Measurements from ENCODE around the gene CHPT1.

Gene CHPT1

DNA sequence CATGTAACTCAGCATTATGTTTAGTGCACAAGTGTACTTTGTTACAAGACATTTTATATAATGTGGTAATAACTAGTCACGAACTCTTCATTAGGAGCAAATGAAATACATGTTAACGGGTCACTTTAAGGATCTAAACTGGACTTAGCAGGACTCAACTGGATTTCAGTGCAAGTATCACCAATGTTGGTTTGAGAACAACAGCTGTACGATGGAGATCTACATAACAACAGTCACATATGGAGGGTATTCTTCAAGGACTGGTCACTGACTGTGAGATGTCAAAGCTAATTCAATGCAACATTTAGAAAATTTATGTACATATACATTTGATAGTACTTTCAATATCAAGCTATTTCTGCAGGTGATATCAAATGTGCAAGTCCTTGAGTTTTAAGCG, 64.3 kb downstream of the CHPT1 start:
- H3K4me2 ChIP-seq (ENCODE audit: low read length) = no peak overlapping the region
- H3K4me1 ChIP-seq (ENCODE audit: insufficient read depth, low read length, severe bottlenecking) = peaks cover 10% of the 10 kb centered on the region
- no peaks in the 10 kb centered on the region for H3K79me2 ChIP-seq (ENCODE audit: insufficient read depth, low read length)
- H2AFZ ChIP-seq (ENCODE audit: low read length) = no peak overlapping the region
- H3K4me3 ChIP-seq (ENCODE audit: low read depth, low read length, poor library complexity, severe bottlenecking) = no peak overlapping the region
- H3K27ac ChIP-seq (ENCODE audit: low read depth, low read length, poor library complexity, severe bottlenecking) = peak overlapping the region; percentile 6
- no peaks in the 10 kb centered on the region for H4K20me1 ChIP-seq (ENCODE audit: insufficient read depth, low read length)
- peaks cover 63% of the 10 kb centered on the region for H3K36me3 ChIP-seq (ENCODE audit: insufficient read depth, low read length)
- H3K9me2 ChIP-seq (ENCODE audit: low read depth, low read length) = no peaks in the 10 kb centered on the region
- H3F3A ChIP-seq (ENCODE audit: insufficient read depth, low read length) = no peaks in the 10 kb centered on the region
- no peaks in the 10 kb centered on the region for H3K27me3 ChIP-seq (ENCODE audit: insufficient read depth, low read length)
- TF ChIP-seq EZH2 (IDR thresholded peaks at IDR 0.05; ENCODE audit: borderline replicate concordance, low read length) = no peak
- TF ChIP-seq, protein P1, sequence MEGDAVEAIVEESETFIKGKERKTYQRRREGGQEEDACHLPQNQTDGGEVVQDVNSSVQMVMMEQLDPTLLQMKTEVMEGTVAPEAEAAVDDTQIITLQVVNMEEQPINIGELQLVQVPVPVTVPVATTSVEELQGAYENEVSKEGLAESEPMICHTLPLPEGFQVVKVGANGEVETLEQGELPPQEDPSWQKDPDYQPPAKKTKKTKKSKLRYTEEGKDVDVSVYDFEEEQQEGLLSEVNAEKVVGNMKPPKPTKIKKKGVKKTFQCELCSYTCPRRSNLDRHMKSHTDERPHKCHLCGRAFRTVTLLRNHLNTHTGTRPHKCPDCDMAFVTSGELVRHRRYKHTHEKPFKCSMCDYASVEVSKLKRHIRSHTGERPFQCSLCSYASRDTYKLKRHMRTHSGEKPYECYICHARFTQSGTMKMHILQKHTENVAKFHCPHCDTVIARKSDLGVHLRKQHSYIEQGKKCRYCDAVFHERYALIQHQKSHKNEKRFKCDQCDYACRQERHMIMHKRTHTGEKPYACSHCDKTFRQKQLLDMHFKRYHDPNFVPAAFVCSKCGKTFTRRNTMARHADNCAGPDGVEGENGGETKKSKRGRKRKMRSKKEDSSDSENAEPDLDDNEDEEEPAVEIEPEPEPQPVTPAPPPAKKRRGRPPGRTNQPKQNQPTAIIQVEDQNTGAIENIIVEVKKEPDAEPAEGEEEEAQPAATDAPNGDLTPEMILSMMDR (IDR thresholded peaks at IDR 0.05; ENCODE audit: low read length) = no peak
- no peak overlapping the region for H3K9ac ChIP-seq (ENCODE audit: low read length)
- H3K9me3 ChIP-seq (ENCODE audit: low read length) = no peaks in the 10 kb centered on the region

DNA sequence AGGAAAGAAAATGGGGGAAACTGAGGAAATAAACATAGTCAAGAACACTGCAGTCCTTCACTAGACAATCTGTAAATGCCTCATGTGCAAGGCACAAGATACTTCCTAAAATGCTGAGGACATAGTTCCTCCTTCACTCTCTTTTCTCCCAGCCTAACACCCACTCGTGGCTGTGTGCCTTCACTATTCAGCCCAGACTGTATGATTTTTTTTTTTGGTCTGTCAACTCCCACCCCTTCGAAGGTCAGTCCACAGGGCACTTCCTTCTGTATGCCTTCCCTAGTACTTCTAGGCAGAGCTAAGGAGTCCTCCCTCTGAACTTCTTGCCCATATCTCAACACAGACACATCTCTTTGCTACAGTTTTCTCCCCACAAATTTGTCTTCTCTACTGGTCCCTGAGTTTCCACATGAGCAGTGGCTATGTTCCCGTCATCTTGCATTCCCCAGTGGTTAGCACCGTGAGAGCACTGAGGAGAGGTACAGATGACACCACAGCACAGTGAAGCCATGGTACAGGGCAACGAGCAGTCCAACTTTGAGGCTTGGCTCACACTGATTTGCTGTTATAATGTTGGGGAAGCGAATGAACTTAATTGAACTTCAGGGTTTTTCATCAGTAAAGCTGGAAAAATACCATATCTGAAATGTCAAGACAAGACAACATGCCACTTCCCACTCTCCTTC, 65.9 kb downstream of the CHPT1 start:
- Histone ChIP-seq H3K9me3 (ENCODE audit: low read length) (no peaks in the 10 kb centered on the region), H3K79me2 (ENCODE audit: insufficient read depth, low read length) (no peaks in the 10 kb centered on the region), H3K36me3 (ENCODE audit: insufficient read depth, low read length) (peaks cover 66% of the 10 kb centered on the region), H4K20me1 (ENCODE audit: insufficient read depth, low read length) (no peaks in the 10 kb centered on the region), H3K27me3 (ENCODE audit: insufficient read depth, low read length) (no peaks in the 10 kb centered on the region), H3K4me3 (ENCODE audit: low read depth, low read length, poor library complexity, severe bottlenecking) (no peak overlapping the region), H3K9ac (ENCODE audit: low read length) (no peak overlapping the region), H3K4me2 (ENCODE audit: low read length) (no peak overlapping the region), H3K27ac (ENCODE audit: low read depth, low read length, poor library complexity, severe bottlenecking) (no peak overlapping the region), H3K9me2 (ENCODE audit: low read depth, low read length) (no peaks in the 10 kb centered on the region), H3K4me1 (ENCODE audit: insufficient read depth, low read length, severe bottlenecking) (peaks cover 10% of the 10 kb centered on the region), H2AFZ (ENCODE audit: low read length) (no peak overlapping the region), H3F3A (ENCODE audit: insufficient read depth, low read length) (no peaks in the 10 kb centered on the region)
- TF ChIP-seq EZH2 (IDR thresholded peaks at IDR 0.05; ENCODE audit: borderline replicate concordance, low read length) = no peak
- TF ChIP-seq, protein P1 (IDR thresholded peaks at IDR 0.05; ENCODE audit: low read length) = no peak

GRCh38 chr12:101764051-101764792, 66.8 kb downstream of the CHPT1 start:
- no peak overlapping the region for H3K9ac ChIP-seq (ENCODE audit: low read length)
- H3K27me3 ChIP-seq (ENCODE audit: insufficient read depth, low read length) = no peaks in the 10 kb centered on the region
- H3K36me3 ChIP-seq (ENCODE audit: insufficient read depth, low read length) = peaks cover 66% of the 10 kb centered on the region
- H2AFZ ChIP-seq (ENCODE audit: low read length) = no peak overlapping the region
- H3K4me2 ChIP-seq (ENCODE audit: low read length) = no peak overlapping the region
- no peaks in the 10 kb centered on the region for H3K79me2 ChIP-seq (ENCODE audit: insufficient read depth, low read length)
- H3K9me2 ChIP-seq (ENCODE audit: low read depth, low read length) = no peaks in the 10 kb centered on the region
- H3F3A ChIP-seq (ENCODE audit: insufficient read depth, low read length) = no peaks in the 10 kb centered on the region
- TF ChIP-seq EZH2 (IDR thresholded peaks at IDR 0.05; ENCODE audit: borderline replicate concordance, low read length) = no peak
- TF ChIP-seq, protein P1 (IDR thresholded peaks at IDR 0.05; ENCODE audit: low read length) = no peak
- no peaks in the 10 kb centered on the region for H3K9me3 ChIP-seq (ENCODE audit: low read length)
- H3K4me1 ChIP-seq (ENCODE audit: insufficient read depth, low read length, severe bottlenecking) = peaks cover 10% of the 10 kb centered on the region
- peak overlapping the region; percentile 3 for H3K27ac ChIP-seq (ENCODE audit: low read depth, low read length, poor library complexity, severe bottlenecking)
- H3K4me3 ChIP-seq (ENCODE audit: low read depth, low read length, poor library complexity, severe bottlenecking) = no peak overlapping the region
- H4K20me1 ChIP-seq (ENCODE audit: insufficient read depth, low read length) = no peaks in the 10 kb centered on the region

Measured in OCI-LY1 (cell line).